Activated CD4-positive, alpha-beta T cell treated with anti-CD3 and anti-CD28 coated beads, Interleukin-2, Interleukin-6, amounts not matched to agents 100 ng/mL and 50 ng/mL, durations not matched to agents 16 hours and 8 hours (primary cell): ENCODE measurements around the gene UPF3A.

ENCODE experiments used
- DNase-seq: peaks from one replicate; pipeline ENCODE4 v3.0.0-alpha.2; 2020

UPF3A gene

DNA sequence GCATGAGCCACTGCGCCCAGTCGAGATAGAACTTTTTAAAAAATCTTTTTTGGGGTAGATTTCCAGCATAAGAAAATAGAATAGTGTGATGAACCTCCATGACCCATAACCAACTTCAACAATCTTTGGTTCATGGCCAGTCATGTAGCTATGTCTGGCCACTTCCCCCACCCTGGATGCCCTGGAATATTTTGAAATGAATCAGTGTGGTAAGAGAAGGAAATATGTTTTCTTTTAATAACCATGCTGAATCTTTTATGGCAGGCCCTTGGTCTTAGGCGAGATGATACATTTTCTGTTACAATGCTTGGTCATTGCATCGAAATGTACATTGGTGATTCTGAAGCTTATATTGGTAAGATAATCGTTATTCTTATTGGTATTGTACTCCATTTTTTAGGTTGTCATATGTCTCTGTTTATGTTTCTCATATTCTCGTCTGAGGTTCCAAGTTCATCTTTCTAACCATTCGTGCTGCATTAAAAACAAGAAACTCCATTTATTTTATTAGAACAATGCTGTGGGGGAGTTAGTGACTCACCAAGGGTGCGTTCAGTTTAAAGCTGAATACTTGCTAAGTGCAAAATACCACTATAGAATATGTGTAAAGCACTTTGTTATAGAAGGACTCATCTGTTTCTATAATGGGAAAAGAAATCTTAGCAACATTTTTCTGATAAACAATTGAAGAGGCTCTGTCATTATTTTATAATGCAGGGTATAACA is 16.4 kb upstream of the UPF3A start:
- DNase-seq = no peak

GRCh38 chr13:114266241-114266640 is 15.2 kb upstream of the UPF3A start:
- DNase-seq = no peak

DNA sequence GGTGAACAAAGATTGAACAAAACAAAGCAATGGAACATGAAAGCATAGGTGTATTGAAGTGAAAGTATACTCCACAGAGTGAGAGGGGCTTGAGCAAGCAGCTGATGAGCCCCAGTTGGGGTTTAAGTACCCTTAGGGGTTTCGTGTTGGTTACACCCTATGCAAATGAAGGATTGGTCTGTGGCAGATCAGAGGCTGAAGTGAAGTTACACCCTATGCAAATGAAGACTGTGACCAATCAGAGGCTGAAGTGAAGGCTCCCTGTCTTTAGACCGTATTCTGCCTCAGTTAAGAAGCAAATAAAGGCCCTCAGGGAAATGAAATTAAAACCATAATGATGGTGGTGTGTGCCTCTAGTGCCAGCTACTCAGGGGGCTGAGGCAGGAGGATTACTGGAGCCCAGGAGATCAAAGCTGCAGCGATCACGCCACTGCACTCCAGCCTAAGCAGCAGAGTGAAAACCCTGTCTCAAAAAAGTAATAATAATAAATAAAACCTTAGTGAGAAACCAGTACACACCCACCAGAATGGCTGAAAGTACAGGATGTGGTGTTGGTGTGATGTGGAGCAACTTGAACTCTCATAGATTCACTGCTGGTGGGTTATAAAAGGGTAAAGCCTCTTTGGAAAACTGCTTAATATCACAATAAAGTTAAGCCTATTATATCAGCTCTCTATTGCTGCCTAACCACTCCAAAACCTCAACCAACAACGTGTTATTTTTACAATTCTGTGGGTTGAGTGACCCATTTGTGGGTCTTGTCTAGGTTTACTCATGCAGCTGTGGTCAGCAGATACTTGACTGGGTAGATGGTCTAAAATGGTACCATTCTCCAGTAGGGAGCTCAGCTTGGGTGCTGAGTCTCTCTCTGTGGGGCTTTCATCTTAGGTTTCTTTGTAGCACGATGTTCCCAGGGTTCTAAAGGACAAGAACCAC is 12.8 kb upstream of the UPF3A start:
- DNase-seq = peak; percentile 22

- DNase-seq = no peak
These were observed 12.1 kb upstream of the UPF3A start for GRCh38 chr13:114269281-114269770.

DNA sequence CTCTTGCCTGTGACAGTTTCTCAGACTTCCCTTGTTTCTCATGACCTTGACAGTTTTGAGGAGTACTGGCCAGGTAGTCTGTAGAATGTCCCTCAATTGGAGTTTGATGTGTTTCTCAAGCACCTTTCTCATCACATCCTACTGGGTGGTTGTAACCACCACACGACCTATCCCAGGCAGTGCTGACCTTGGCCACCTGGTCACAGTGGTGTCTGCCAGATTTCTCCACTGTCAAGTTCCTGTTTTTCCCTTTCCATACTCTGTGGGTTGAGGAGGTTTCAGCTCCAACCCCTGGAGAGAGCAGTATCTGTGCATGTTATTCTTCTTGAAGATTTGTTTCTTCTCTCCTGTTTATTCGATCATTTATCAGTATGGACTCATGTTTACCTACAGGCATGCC is 8.4 kb upstream of the UPF3A start:
- DNase-seq = no peak

DNA sequence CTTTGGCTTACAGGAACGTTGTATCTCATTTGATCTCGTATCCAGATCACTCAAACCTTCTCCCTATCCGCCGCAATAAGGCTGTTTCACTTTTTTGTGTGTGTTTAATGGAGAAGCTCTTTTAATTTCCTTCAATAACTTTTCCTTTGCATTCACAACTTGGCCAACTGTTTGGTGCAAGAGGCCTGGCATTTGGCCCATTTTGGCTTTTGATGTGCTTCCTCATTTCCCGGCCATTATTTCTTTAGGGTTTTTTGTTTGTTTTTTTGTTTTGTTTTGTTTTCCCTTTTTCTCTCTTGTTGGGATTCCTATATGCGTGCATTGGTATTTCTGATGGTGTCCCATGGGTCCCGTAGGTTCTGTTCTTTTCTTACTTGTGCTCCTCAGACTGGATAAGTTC is 6.1 kb upstream of the UPF3A start:
- DNase-seq = no peak

DNA sequence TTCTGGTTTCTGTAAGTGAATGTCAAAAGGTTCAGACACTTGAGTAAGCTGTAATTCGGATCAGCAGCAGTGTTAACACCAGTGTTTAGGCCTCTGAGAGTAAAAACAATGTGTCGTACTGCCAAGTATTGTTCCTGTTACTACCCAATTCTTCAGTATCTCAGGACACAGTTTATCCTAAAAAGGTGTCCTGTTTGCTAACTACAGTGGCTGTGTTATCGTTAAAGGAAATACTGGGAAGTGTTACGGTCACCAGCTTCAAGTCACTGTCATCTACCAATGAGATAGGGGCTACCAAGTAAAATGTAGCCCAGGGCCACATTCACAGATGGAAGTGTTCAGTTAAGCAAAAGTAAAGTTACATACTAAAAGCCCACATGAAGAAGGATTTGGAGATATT is 2.3 kb upstream of the UPF3A start:
- DNase-seq = no peak

- no peak for DNase-seq
These were observed 1.5 kb upstream of the UPF3A start for GRCh38 chr13:114279758-114280355.

GRCh38 chr13:114282041-114282670 is 755 bp downstream of the UPF3A start:
- DNase-seq = peak; percentile 74

- DNase-seq = no peak
These were observed 2.2 kb downstream of the UPF3A start for GRCh38 chr13:114283576-114283975.

DNA sequence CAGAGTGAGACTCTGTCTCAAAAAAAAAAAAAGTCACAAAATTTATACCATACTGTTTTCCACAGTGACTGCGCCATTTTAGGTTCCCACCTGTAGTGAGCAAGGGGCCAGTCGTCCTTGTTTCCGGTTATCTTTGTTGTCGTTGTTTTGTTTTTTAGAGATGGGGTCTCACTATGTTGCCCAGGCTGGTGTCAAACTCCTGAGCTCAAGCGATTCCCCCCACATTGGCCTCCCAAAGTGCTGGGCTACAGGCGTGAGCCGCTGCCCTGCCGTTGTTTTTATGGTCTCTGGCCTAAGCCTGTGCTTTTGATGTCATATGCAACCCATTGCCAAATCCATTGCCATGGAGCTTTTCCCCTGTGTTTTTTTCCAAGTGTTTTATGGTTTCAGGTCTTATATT is 3.3 kb downstream of the UPF3A start:
- DNase-seq = no peak

DNA sequence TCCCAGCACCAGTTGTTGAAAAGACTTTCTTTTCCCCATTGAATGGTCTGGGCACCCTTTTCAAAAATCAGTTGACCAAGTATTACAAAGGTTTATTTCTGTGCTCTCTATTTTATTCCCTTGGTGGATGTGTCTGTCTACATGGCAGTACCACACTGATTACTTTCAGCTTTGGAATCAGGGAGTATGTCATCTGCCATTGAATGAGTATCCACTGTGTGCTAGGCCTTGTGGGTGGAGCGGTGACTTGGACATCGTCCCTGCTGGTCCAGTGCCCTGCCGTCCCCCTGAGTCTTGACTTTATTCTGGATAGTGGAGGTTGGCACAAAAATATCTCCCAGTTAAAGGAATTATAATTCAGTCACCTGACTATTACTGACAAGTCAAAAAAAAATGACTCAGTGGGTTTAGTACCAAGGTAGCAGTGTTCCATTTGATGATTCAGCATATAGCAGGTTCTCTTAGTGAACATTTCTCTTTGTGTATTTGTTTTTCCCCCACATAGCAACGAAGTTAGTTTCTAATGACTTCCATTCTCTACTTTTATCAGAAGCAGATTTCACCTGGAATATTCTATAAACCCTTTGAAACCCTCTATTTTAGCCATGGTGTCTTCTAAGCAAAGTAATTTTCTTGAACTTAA is 3.9 kb downstream of the UPF3A start:
- DNase-seq = no peak

DNA sequence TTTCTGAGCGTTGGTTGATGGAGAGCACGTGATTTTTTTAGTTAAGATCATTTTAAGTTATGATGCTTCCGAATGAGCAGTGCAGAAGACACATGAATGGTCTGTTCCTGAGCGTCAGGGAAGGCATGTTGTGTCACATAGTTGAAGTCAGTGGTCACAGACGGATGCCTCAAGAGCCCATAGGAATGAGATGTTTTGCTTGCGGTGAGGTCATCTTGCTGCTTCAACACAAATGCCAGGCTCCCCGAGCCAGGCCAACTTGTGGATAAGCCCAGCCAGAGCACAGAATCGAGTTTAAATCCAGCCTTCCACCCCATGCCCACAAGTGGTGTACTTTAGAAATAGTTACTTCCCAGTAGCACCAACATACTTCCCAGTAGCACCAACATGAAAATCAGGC is 5.4 kb downstream of the UPF3A start:
- no peak for DNase-seq

- DNase-seq = no peak
These were observed 6.8 kb downstream of the UPF3A start for GRCh38 chr13:114288157-114288591.

GRCh38 chr13:114296448-114296847 is 15.0 kb downstream of the UPF3A start:
- no peak for DNase-seq

DNA sequence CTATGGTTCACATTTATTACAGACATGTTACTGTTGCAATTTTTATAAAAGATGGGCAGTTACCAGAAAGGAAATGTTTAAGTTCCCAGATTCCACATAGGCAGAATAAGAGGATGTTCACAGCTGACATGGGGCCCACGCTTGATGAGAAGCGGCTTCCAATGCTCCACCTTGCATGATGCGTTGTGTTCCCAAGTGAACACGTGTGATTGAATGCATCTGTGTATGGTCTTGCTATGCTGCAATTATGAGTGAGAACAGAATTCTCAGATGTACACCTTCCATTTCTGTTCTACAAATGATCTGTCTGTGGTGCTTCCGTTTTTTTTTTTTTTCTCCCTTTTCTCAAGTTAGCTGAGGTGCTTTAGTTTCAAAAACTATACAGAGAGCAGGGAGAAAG is 15.5 kb downstream of the UPF3A start:
- DNase-seq = no peak

DNA sequence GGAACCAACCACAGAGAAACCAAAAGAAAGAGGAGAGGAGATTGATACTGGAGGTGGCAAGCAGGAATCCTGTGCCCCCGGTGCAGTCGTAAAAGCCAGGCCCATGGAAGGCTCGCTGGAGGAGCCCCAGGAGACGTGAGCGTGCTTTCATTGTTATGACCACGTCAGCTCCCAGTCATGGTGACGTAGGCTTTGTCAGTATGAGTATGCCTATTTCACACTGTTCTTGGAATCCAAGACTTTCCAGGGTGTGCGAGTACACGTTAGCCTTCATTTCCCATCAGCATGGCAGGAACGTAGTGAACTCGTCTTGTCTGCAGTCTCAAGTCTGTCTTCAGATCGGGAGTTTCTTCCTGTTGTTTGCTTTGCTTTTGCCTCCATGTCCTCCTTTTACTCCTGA is 17.5 kb downstream of the UPF3A start:
- DNase-seq = no peak

DNA sequence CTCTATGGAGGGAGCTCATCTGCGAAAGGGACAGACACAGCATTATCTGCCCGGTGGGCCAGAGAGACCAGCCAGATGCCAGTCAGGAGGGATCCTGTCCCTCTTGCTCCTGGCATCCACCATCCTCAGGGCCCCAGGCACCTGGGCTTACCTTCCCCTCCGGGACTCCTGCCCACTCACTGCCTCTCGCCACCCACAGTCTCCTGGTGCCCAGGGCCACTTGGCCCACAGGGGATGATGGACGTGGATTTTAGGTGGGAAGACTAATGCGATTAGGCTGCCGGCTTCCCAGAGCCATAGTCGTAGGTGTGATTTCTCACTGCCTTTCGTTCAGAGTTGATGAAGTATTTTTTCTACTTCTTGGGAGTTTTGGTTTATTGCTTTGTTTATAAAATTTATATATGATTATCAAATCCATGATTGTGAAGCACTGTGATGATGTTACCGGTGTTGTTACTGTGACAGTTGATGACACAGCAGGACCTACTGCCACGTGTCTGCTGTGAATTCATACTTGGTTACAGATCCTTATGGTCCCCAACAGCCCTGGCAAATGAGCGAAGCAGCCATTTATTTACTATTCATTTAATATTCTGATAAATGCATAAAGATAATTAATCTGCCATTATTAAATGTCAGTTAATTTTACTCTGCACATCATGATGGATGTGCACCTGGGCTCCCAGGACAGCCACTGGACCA is 18.4 kb downstream of the UPF3A start:
- DNase-seq = no peak

GRCh38 chr13:114303700-114304327 is 22.4 kb downstream of the UPF3A start:
- no peak for DNase-seq

GRCh38 chr13:114304346-114305034 is 23.1 kb downstream of the UPF3A start:
- DNase-seq = no peak

DNA sequence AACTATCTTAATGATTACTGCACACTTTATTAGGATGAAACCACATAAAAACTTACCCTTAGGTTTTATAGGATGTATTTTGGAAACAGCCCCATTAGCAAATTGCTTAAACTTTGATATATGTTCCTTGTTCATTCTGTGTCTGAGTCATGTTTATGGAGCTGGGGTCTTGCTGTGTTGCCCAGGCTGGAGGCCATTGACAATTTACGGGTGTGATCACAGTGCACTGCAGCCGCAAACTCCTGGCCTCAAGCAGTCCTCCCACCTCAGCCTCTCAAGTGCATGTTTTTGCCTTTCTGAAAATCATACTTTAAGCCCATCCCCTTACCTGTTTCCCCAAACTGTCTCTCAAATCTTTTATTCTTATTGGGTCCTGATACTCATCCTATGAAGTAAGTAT is 27.7 kb downstream of the UPF3A start:
- no peak for DNase-seq
